Left renal cortex interstitium (tissue), 4 donors: ENCODE results near the gene FYB1. TPM values are rescaled to one million over a fixed set of nuclear protein-coding genes. Genes with fewer than 3 reads are reported as not detected.
"Not testable (repeated sequence)": the region's sequence is repeated elsewhere in the genome, so short reads cannot be mapped to it uniquely, and the experiment has no call there.

Experiments used
- DNase-seq, 4 donors: peaks; one replicate each; pipeline ENCODE4 v3.0.0-alpha.2; 2013; ENCODE audit warnings: low read depth in 4 of 4, low spot score in 2 of 4, missing footprints in 1 of 4
- polyA plus RNA-seq, 4 donors: library from polyadenylated mRNA; unstranded; fragments of 120-200 nt; gene quantifications; one replicate each; pipeline ENCODE4 v1.2.1, GENCODE V29; 2013; ENCODE audit not compliant: insufficient read length in 4 of 4

Gene FYB1
- polyA plus RNA-seq, 4 donors, result 2.8 to 6.0 (median 3.7) TPM

DNA sequence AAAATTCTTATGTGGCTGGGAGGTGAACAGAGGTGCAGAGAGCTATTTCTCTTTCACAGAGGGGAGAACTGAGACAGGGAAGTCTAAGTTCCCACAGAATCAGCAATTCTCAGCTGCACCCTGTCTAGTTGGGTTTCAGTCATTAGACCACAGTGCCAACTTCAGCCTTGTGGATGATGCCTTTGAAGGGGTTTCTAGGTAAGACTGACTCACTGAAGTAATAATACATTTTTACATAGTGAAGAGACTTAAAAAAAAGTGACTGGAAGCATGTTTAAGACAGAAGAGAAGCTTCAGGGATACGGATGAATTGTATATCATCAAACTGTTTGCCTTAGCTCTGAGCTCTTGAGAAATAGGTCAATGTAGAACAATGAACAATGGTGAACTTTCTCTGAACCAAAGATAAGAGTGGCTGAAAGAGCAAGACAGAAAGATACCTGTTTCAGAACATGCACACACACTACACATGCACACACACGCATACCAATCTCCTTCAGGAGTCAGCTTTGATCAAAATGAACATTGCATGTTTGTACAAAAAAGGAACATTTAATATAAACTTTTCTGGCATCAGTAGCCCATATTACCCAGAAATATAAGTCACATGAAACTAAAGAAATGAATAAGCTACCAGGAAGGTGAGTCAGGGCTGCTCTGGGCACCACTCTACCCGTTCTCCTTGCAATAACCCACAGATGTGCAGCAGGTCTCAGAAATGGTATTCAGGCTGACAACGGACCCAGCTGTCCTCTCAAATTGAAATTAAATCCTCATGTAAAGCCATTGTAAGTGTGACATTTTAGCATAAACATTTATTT lies 12.6 kb upstream of the FYB1 start:
- no peak for DNase-seq

DNA sequence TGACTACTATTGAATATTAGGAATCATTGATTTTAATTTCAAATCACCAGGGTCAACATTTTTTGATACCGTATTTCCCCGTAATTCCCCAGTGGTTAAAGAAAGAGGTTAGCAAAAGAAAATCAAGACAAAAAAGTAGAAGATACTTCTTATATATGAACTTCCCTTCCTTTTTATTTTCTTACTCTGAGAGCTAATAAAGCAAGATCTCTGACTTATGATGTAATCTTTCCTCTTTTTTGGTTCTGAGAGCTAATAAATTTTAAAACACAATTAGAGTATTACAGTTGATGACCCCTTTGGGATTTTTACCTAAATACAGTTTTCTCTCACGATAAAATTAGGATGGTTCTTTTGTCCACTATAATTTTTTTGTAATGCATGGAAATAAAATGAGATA lies 9.2 kb upstream of the FYB1 start:
- DNase-seq, result no peak

DNA sequence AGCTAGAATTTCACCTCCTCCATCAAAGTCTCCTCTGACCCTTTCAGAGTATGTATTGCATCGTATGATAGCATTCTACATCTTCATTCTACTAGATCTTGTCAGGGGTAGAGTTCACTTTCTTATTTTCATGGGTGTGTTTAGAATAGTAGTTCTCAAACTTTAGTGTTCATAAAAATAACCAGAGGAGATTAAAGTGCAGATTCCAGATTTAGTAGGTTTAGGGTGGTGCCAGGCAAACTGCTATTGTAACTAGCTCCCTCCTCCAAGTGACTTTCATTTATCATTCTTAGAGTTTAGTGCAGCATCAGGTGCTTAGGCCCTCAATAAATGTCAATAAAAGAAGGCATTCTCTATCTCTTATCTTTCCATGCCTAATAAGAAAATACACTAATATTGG lies 7.2 kb upstream of the FYB1 start:
- no peak for DNase-seq

DNA sequence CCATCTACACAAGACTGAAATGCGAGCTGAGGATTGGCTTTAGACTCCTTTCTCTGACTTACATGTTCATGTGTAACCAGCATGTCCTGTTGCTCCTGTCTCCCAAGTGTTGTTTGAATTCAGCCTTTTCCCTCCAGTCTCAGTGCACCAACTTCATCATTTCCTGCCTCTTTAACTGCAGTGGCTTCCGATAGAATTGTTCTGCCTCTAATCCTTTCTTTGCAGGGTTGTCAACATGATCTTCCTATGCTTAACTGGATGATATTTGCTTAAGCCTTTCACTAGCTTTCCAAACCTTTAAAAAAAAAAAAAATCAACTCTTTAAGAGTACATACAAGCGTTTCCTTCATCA lies 6.7 kb upstream of the FYB1 start:
- DNase-seq, result no peak

DNA sequence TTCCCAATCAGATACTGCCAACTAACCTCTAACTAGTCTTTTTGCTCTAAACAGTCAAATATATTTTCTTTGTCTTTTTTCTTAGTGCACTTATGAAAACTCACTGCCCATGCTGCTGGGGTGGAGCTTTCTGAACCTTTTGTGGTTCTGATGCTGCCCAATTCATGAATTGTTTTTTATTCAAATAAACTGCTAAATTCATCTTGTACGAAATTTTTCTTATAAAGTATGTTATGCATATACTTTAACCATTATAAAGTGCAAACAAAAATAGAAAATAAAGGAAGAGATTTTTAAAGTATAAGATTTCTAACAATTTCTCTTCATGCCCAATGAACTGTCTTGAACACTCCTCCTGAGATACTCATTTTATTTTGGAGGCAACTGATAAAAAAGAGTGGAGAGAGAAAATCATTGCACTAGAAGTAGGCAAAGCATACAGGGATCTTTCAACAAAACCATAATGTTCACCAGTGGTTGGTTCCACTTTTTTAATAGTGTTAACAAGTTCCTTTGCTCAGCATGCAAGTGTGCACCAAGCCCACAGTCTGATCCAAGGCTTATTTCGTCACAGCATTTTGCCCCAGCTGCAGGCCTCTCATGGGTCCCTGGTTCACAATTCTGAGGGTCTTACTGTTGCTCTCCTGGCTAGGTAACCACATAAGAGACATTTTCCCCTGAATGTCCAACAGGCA lies 6.2 kb upstream of the FYB1 start:
- DNase-seq, result no peak

DNA sequence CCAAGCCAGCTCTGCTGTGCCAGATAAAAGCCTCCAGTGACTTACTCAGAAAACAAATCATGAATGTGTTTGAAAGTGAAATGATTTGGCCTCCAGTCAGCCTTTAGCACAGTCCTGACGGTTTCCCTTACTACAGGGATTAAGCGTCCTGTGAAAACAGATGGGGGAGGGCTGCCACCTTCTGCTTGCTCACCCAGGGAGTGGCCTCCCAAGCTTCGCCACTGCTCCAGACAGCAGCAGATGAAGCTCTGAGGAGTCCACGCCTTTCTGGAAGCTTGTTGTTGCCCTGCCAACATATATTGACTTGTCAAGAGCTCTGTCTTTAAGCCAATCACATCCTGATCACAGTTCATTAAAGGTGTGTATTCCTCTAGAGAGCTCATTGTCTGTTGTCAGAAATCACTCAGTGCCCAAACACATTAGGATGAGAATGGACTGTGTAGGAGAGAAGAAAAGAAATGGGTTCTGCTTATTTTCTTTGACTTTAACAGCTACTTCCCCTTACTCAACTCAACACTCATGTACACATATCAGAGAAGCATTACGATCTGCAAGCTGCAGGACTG lies 4.9 kb upstream of the FYB1 start:
- no peak for DNase-seq

DNA sequence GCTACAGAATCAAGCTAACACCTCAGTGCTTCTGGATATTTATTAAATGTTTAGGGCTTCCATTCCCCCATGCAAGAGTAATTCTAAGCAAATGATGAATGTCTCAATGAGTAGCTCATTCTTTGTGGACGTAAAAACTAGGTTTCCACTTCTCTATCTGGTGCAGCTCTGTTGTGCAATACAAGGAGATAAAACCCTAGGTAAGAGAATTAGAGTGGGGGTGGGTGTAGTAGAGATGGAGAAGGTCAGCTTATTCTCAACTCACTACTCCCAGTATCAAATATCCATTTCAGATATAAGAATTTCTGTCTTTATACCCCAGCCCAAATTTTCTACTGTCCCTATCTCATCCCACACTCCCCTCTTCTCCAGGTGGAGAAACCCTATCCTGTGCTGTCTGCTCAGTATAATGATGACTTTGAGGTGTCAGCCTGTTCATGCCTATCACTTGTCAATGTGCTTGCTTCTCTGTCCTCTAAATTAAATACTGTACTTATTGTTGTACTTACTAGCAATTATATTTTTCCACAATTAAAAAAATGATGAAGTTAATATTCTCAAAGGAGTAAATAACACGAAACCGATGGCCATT lies 4.3 kb upstream of the FYB1 start:
- DNase-seq, result no peak

DNA sequence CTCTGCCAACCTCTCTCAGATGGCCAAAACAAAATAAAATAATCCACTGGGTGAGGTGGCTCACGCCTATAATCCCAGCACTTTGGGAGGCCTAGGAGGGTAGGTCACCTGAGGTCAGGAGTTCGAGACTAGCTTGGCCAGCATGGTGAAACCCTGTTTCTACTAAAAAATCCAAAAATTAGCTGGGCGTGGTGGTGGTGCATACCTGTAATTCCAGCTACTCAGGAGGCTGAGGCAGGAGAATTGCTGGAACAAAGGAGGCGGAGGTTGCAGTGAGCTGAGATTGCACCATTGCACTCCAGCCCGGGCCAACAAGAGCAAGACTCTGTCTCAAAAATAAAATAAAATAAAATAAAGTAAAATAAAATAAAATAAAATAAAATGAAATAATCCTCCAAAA lies 2.3 kb upstream of the FYB1 start:
- DNase-seq, result not testable (repeated sequence)

DNA sequence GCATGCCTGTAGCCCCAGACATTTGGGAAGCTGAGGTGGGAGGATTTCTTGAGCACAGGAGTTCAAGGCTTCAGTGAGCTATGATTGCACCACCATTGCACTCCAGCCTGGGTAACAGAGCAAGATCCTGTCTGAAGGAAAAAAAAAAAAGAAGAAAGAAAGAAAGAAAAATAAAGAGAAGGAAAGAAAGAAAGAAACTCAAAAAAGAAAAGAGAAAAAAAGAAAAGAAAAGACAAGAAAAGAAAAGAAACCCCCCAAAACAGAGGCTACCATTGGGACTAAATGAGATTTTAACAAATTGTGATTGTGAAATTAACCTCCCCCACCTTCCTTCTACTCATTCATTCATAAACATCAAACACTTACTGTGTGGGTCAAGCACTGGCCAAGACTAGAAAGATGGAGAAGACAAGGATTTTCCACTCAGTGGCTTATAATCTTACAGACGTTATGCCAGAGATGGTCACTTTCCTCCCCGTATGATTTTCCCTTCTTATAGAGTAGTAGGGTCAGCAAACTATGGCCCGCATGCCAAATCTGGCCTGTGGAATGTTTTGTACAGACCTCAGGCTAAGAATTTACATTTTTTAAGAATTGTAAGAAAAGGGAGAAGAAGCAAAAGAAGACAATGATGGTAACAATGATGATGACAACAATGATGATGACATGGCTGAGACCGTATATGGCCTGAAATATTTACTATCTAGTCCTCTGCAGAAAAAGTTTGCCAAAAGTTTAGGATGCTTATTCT lies 1.1 kb upstream of the FYB1 start:
- DNase-seq, result no peak

DNA sequence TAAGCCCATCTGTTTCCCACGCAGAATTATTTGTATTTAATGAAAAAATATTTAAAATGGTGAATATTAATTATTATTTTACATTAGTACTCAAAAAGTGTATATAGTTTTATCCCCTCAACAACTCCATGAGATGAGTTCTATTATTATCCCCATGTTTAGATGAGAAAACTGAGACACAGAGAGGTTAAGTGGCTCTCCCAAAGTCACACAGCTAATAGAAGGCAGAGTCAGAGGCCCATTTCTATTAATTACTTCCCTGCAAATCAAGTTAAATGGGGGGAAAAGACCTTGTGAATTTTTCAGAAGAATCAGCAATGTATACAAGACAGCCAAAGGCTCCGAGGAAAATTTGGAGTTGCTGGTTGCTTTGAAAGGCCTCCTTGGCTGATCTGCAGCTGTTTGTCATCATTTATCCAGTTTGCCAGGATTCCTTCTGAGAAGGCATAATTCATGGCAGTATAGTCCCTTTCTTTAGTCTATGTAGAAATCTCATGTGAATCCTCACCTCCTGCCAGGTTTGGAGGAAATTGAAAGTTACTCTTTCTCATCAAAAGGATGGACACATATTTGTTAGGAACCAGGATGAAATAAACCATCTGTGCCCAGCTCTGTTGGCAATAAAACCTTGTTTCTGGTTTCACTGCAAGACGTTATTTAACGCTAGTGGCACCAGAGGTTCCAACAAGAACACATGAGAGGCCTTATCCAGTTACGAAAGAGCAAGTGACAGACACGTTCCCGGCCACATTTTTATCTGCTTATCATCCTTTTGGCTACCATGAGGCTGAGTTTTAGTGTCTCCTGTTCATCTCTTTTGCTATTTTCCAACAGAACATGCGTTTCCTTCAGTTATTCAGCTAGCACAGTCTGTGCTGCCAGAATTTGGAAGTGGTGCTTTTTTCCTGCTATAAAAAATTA lies 621 bp downstream of the FYB1 start:
- peak in 1 of 4 donors; percentile 45 for DNase-seq

DNA sequence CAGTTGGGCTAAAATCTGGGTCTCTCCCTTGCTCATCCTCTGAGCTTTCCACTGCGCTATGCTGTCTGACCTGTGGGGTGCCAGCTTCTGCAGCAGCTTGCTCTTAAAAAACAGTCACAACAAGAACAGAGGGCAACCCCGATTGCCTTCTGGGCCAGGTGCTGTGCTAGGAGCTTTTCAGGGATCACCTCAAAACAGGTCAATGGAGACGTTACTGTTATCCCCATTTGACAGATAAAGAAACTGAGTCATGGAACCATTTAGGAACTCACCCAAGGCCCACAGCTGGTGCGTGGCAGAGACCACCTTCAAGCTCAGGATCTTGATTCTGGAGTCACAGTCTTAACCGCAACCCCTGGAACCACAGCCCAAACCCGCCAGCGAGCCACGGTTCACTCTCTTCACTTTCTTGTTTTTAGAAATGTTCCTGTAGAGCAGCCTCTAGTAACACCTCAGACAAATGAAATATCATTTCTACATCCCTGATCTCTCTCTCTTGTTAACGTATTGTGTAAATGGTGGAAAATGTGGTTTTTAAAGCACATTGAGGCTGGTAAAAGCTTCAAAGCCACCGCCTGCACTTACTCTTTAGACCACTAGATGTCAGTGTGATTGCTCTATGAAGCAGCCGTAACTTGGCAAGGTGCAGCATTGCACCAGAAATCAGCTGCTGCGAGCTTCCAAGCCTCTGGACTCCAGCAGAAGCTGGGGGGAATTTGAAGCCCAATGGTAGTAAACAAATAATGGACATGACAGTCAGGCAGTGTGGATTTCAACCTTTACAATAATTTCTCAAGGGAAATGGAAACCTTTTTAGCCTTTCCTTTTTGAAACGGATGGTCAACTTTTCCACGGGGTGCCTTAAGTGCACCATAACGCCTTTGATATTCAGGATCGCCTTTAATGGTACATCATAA lies 1.7 kb downstream of the FYB1 start:
- peak in 3 of 4 donors; percentile 50 to 67 (median 57) for DNase-seq

DNA sequence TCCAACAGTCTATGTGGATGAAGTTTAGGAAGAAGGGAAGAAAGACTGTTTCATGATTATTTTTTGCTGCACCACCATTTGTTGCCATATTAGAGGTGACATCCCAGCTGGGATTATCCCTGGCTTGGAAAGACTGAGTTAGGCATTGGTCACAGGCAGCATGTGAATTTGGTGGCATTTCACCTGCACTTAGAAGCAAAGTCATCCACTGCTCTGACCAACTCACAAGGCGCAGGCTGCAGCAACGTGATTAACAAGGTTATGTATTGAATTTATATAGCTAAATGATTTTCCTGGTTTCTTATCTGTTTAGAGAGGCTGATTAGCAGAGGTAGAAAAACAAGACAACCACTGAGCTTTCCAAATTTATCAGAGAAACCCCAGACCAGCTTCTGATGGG lies 2.7 kb downstream of the FYB1 start:
- no peak for DNase-seq

DNA sequence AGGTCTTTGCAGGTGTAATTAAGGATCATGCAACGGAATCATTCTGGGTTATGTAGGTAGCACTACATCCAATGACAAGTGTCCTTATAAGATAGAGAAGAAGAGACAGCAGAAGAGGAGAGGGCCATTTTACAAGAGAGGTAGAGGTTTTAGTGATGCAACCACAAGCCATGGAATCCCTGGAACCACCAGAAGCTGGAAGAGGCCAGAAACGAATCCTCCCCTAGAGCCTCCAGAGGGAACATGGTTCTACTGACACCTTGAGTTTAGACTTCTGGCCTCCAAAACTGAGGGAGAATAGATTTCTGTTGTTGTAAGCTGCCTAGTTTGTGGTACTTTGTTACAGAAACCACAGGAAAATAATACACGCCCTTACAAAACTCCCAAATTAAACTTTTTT lies 3.5 kb downstream of the FYB1 start:
- DNase-seq, result no peak

DNA sequence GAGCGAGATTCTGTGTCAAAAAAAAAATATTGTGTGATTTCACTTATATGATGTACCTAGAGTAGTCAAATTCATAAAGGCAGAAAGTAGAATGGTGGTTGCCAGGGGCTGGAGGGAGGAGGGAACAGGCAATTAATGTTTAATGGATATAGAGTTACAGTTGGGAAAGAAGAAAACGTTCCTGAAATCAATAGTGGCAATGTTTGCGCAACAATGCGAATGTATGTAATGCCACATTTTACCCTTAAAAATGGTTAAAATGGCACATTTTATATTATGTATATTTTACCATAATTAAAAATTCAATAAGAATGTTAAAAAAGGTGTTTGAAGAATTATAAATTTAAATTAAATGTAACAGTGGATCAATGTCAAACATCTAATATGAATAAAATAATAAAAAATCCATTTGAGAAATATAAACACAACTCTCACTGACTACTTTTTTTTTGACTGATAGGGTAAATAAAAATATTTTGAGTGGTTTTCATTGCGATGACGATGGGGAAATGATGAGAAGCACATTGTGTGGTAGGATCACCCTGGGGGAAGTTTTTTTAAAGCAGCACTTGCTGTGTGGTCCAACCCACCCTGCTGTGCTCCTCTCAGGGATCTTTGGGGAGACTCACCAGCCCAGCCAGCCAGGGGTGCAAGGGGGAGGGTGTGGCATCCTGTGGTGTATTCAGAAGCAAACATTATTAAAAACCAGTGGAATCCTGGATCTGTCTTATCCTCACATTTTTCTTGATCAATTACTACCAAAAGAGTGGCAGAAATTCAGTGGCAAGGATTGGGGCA lies 4.3 kb downstream of the FYB1 start:
- no peak for DNase-seq

DNA sequence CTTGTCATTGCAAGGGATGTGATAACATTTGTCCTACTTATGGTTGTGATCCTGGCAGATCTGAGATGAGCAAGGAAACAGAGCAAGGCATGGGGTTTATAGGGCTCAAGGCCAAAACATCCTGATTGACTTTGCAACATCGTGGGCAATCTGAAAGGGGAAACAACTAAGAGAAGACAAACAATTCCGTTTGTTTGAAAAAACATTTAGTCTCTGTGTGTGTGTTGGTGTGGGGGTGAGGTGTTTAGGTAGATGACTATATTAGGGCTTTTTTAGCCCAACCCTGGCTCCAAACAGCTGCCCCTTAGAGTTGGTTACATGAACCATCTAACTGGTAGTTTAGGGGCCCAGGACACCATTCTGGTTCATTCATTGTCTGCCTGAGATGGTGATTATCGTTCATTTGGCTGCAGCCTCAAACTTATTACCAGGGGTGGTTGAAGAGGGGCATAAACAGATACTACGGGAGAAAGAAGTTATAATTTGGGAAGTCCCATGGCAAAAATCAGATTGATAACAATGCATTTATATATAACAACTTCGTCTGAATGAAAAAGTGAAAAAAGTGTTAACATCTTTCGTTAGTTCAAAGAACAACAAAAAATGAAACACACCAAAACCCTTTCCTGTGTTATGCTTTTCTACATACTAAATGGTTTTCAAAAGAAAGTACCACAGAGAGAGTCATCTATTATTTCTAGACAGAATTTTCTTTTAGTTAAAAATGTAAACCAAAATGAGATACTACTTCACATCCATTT lies 5.7 kb downstream of the FYB1 start:
- DNase-seq, result no peak

DNA sequence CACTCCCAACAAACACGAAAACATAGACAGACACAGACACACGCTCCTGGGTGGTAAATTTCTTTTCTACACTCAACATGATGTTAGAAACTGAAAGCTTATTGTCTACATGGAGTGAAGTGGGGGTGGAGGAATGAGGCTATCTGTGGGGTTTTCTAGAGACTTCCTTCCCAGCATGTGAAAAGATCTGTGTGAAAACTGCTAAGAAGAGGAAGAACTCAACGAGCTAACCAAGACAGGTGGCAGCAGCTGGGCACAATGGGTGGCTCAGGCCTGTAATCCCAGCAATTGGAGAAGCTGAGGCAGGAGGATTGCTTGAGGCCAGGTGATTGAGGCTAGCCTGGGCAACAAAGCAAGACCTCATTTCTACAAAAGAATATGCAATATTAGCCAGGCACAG lies 7.6 kb downstream of the FYB1 start:
- DNase-seq, result no peak

DNA sequence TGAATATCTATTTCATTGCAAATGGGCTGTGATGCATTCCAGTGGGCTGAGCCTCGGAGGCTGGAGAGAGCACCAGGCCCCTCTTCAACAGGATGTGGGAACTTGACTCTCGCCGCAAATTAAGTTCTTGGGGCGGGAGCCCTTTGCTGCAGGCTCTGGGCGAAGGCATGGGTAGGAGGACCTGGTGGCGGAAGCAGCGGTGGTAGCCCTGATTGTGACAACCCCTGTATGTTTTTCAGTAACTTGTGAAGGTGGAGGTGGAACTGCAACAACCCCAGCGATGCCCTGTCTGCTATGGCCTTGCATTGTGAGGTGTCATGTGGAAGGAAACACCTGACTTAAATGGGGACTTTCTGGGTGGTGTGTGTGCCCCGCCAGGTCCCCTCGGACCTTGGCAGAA lies 9.4 kb downstream of the FYB1 start:
- DNase-seq, result no peak
